GM21367 (cell line): ENCODE results near the gene PYURF.
"Not testable (repeated sequence)": the region's sequence is repeated elsewhere in the genome, so short reads cannot be mapped to it uniquely, and the experiment has no call there.

Experiments
- ATAC-seq: cut with Tn5 transposase; IDR thresholded peaks from one replicate; pipeline ENCODE4 v1.9.1; 2021; ENCODE audit not compliant: unreplicated experiment

PYURF gene, protein sequence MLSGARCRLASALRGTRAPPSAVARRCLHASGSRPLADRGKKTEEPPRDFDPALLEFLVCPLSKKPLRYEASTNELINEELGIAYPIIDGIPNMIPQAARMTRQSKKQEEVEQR

GRCh38 chr4:88523325-88524129 lies at the start of gene PYURF:
PYURF (minus strand) TSS chr4:88523776; CDS start chr4:88523700, 76 bp downstream.
- peak; percentile 77 for ATAC-seq

DNA sequence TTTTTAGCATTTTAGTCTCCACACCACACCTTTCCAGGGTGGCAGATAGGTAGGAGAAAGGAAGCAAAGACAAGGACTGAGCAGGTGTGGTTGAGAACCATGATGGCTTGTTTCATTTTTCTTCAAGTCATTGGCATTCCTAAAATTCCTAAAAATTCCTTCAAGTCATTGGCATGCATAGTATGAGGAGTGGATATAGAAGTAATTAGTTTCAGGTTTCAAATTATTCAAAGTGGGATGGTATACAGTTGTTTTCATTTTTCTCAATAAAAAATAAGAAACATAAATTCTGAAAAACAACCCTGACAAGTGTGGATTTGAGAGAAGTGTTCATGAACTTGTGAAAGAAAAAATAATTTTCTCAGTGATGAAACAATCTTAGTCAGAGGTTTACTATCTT lies 46.4 kb upstream of the PYURF start:
- no peak for ATAC-seq

- ATAC-seq: no peak
Observed at GRCh38 chr4:88567591-88567990, 44.0 kb upstream of the PYURF start.

- ATAC-seq: no peak
Observed at GRCh38 chr4:88549815-88550214, 26.2 kb upstream of the PYURF start.

DNA sequence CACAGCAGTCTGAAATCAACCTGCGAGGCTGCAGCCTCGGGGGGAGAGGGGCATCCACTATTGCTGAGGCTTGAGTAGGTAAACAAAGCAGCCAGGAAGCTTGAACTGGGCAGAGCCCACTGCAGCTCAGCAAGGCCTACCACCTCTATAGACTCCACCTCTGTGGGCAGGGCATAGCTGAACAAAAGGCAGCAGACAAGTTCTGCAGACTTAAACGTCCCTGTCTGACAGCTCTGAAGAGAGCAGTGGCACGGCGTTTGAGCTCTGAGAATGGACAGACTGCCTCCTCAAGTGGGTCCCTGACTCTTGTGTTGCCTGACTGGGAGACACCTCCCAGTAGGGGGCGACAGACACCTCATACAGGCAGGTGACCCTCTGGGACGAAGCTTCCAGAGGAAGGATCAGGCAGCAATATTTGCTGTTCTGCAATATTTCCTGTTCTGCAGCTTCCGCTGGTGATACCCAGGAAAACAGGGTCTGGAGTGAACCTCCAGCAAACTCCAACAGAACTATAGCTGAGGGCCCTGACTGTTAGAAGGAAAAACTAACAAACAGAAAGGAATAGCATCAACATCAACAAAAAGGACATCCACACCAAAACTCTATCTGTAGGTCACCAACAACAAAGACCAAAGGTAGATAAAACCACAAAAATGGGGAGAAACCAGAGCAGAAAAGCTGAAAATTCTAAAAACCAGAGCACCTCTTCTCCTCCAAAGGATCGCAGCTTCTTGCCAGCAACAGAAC lies 15.9 kb upstream of the PYURF start:
- not testable (repeated sequence) for ATAC-seq

DNA sequence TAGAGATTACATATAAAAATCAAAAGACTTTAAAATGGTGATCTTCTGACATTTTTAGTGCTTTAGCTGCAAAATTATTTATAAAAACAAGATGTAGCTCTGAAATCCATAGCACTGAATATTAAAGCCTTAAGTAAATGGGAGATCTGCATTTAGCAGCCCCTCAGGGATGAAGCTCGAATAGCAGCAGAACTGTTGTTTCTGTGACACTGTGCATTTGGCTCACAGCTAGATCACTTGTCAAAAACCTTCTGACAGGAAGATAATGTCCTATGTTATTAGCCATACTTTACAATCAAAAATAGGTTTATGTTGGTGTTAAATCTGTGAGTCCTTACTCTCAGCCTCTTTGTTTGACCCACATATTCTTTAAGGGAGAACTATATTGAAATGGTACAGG lies 14.1 kb upstream of the PYURF start:
- no peak for ATAC-seq

- ATAC-seq: no peak
Observed at GRCh38 chr4:88535090-88535755, 11.6 kb upstream of the PYURF start.

GRCh38 chr4:88533937-88534750 lies 10.6 kb upstream of the PYURF start:
- ATAC-seq: no peak

DNA sequence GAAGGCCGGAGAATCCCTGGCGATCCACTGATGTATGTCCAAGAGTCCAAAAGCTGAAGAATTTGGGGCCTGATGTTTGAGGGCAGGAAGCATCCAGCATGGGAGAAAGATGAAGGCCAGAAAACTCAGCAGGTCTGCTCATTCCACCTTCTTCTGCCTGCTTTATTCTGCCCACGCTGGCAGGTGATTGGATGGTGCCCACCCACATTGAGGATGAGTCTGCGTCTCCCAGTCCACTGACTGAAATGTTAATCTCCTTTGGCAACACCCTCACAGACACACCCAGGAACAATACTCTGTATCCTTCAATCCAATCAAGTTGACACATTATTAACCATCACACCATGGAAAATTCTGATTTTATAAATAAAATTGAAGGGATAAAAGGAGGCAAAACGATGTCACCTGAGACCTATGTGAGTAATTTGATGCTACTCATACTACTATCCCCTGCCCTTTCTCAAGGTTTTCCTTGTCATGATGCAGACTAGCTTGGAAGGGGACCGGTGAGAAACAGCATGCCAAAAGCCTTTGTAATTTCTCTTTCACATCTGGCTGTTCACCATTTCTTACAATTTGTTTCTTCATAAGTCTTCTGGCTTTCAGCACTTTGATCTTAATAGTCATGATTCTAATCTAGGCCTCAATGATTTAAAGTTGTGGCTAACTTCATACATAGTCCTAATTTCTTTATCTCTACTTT lies 9.7 kb upstream of the PYURF start:
- ATAC-seq: no peak

- no peak for ATAC-seq
Observed at GRCh38 chr4:88531549-88531948, 8.0 kb upstream of the PYURF start.

DNA sequence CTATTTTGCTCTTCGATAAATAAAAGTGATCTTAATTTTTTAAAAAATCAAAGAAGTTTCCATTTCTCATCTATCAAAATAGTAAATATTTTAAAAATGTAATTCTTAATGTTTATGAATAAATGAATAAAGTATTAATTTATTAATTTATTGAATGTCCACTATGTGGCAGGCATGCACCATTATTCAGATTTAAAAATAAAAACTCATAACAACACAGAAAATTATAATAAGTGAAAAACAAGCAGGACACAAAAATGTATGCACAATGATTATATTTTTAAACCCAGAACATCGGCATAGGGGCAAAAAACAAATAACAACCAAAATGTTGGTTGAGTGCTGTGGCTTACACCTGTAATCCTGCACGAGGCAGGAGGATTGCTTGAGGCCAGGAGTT lies 5.3 kb upstream of the PYURF start:
- ATAC-seq: no peak

GRCh38 chr4:88527787-88528186 lies 4.2 kb upstream of the PYURF start:
- ATAC-seq: peak; percentile 33

GRCh38 chr4:88526221-88526815 lies 2.7 kb upstream of the PYURF start:
- ATAC-seq: no peak

GRCh38 chr4:88524171-88524570 lies 595 bp upstream of the PYURF start:
- no peak for ATAC-seq

DNA sequence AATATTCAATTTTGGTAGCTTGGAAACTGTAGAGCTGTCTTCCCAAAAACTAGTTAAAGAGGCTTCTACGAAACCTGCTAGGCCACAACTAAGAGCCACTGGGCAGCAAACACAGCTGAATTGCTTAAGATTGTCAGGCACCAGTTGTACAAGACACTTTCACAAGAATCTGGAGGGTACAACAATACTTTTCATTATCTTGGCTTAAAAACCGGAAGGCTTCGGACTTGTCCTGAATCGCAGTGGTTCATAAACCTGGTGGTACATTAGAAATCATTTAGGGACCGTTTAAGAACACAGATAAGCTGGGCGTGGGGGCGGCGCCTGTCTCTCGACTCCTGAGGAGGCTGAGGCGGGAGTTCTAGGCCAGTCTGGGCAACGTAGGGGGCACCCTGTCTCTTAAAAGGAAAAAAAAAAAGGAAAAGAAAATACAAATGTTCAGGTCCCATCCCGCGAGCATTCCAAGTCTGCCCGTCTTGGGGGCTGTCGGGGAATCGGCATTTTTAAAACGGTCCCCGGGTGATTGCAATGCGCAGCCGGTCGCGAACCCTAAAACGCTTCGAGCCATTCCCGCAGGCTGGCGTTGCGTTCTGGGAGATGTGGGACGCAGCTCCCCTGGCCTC lies 763 bp downstream of the PYURF start:
- no peak for ATAC-seq

DNA sequence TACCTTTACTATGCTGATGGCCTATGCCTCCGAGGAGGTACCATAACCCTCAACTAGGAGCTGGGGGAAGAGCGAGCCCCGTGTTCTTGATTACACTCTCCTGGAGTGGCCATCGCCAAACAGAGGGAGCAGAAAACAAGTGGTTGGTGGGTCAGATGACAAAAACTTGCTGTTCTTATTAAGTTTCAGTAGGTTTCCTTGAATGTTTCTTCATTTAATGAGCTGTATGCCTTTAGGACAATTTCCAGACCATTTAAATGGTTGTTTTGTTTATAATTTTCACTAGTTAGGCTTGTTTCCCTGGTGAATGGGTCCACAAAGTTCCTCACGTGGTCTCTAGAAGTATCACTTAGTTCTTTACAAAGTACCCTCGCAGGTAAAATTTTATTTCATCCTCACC lies 4.7 kb downstream of the PYURF start:
- ATAC-seq: no peak

DNA sequence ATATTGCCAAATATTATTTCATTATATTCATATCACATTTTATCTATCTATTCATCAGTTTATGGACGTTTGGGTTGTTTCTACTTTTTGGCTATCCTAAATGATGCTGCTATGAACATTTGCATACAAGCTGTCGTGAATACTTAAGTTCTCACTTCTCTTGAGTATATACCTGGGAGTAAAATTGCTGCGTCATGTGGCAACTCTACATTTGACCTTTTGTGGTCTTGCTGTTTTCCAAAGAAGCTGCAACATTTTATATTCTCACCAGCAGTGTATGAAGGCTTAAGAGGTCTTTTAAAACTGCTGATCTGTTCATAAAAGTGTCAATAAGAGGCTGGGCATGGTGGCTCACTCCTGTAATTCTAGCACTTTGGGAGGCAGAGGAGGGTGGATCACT lies 5.8 kb downstream of the PYURF start:
- no peak for ATAC-seq

DNA sequence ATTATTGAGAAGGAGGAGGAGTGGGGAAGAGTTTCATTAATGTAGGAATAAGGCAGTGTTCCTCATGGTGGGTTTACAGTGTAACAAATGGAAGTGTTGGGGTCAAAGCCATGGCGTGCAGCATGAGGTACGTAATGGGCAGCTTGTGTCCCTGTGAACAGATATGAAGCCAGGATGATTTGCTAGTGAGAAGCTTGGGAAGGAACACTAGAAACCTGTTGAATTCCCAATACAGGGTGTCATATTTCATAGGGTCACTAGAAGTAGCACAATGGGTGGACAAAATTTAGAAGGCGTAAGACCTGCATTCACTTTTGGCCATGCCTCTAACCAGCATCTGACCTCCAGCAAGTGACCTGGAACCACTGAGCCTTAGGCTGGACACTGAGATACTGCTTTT lies 6.8 kb downstream of the PYURF start:
- ATAC-seq: no peak
